ENCODE results near the gene KLF4. TPM values are rescaled to one million over a fixed set of nuclear protein-coding genes. Genes with fewer than 3 reads are reported as not detected.

KLF4 gene
- total and polyA plus RNA-seq, 2 donors from 2014 or later, result 13.5 to 69.4 TPM

DNA sequence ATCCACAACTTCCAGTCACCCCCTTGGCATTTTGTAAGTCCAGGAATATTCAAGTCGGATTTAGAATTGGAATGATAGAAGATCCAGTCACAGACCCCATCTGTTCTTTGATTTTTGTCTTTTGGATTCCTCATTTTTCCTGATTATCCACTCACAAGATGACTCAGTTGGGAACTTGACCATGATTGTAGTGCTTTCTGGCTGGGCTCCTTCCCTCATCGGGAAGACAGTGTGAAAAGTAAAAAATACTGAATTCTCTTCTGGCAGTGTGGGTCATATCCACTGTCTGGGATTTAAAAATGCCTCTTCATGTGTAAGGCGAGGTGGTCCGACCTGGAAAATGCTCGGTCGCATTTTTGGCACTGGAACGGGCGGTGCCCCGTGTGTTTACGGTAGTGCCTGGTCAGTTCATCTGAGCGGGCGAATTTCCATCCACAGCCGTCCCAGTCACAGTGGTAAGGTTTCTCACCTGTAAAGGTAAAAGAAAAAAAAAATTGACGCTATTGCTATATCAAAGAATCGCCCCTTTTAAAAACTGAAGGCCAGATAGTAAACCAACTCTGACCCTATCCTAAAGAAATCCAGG lies 4.0 kb downstream of the KLF4 start:
- TF ChIP-seq, protein P1, sequence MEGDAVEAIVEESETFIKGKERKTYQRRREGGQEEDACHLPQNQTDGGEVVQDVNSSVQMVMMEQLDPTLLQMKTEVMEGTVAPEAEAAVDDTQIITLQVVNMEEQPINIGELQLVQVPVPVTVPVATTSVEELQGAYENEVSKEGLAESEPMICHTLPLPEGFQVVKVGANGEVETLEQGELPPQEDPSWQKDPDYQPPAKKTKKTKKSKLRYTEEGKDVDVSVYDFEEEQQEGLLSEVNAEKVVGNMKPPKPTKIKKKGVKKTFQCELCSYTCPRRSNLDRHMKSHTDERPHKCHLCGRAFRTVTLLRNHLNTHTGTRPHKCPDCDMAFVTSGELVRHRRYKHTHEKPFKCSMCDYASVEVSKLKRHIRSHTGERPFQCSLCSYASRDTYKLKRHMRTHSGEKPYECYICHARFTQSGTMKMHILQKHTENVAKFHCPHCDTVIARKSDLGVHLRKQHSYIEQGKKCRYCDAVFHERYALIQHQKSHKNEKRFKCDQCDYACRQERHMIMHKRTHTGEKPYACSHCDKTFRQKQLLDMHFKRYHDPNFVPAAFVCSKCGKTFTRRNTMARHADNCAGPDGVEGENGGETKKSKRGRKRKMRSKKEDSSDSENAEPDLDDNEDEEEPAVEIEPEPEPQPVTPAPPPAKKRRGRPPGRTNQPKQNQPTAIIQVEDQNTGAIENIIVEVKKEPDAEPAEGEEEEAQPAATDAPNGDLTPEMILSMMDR (IDR thresholded peaks at IDR 0.05; ENCODE audit: borderline replicate concordance, extremely low read depth, insufficient read depth), result no peak
- DNase-seq (no peak), FAIRE-seq (no peak)
- H3K36me3 ChIP-seq (ENCODE audit: control insufficient read depth in 2 of 3, insufficient read depth in 3 of 3, low read length in 3 of 3), result peaks cover 0 to 5% (median 0%) of the 10 kb centered on the region in 3 donors
- H3K27me3 ChIP-seq (ENCODE audit: control insufficient read depth, insufficient read depth, low read length), result peaks cover 2% of the 10 kb centered on the region
- H3K9ac ChIP-seq (ENCODE audit: low read length in 3 of 3), result no peak overlapping the region
- H3K4me1 ChIP-seq (ENCODE audit: control insufficient read depth in 2 of 3, insufficient read depth in 2 of 3, low read depth in 1 of 3, low read length in 3 of 3), result peaks cover 0 to 13% (median 4%) of the 10 kb centered on the region in 3 donors
- no peaks in the 10 kb centered on the region for H3K9me3 ChIP-seq (ENCODE audit: control insufficient read depth in 2 of 3, insufficient read depth in 1 of 3, low read length in 3 of 3)
- H3K27ac ChIP-seq (ENCODE audit: low read depth in 2 of 2, low read length in 2 of 2), result no peak overlapping the region
- peak overlapping the region in 1 of 3 donors; percentile 30 for H3K4me3 ChIP-seq (ENCODE audit: low read length in 3 of 3)
- intact Hi-C loops (cut with DNase I), result no loop called here

DNA sequence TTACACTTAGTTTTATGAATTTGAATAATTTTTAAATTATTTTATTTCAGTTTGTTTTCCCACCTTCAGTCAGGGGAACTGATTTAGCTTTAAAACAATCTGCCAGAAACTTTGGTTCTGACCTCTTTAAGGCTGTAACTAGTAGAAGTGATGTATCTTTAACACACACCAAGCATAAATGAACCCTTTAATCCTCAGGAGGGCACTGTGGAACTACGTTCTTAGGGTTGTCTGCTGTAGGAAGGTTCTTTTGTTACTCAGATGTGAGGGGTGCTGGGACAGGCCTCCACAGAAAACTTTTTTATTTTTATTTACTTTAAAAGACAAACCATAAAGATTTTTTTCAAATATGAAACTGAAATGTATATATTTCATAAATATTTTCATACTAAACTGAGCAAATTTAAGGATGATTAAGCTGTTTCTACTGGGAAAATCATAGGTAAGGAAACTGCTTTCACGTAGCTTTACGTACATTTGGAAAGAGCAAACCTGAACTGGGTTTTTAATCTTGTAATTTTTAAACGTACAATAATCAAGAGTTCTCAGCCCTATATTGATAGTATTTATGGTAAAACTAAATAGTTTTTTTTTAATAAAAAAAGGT lies 5.3 kb downstream of the KLF4 start:
- H3K27ac ChIP-seq (ENCODE audit: low read depth in 2 of 2, low read length in 2 of 2), result no peak overlapping the region
- peaks cover 2% of the 10 kb centered on the region for H3K27me3 ChIP-seq (ENCODE audit: control insufficient read depth, insufficient read depth, low read length)
- H3K9me3 ChIP-seq (ENCODE audit: control insufficient read depth in 2 of 3, insufficient read depth in 1 of 3, low read length in 3 of 3), result no peaks in the 10 kb centered on the region
- intact Hi-C loops (cut with DNase I), result no loop called here
- H3K4me1 ChIP-seq (ENCODE audit: control insufficient read depth in 2 of 3, insufficient read depth in 2 of 3, low read depth in 1 of 3, low read length in 3 of 3), result peaks cover 0 to 9% (median 0%) of the 10 kb centered on the region in 3 donors
- H3K36me3 ChIP-seq (ENCODE audit: control insufficient read depth in 2 of 3, insufficient read depth in 3 of 3, low read length in 3 of 3), result peaks cover 0 to 5% (median 0%) of the 10 kb centered on the region in 3 donors
- DNase-seq, result peak in 3 of 5 donors; percentile 52 to 91 (median 85)
- H3K4me3 ChIP-seq (ENCODE audit: low read length in 3 of 3), result no peak overlapping the region
- no peak overlapping the region for H3K9ac ChIP-seq (ENCODE audit: low read length in 3 of 3)
- FAIRE-seq, result peak; percentile 97
- TF ChIP-seq, protein P1 (IDR thresholded peaks at IDR 0.05; ENCODE audit: borderline replicate concordance, extremely low read depth, insufficient read depth), result peak; percentile 51

DNA sequence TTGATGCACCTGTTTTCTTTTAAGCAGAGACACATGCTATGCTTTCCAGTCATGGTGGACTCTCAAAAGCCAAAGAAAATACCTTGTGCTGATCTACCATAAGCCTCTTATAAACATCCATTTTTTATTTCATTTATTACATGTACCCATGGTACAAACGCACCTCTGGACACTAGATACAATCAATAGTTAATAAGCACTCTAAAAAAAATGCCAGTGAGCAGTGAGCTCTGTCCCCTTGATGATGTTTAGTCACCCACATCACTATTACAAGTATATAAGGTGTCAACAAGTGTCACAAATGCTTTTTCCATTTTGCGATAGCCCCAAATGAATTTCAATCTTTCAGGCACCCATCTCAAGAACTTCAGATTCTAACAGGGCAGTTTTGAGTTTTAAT lies 5.9 kb downstream of the KLF4 start:
- Histone ChIP-seq H3K27ac (ENCODE audit: low read depth in 2 of 2, low read length in 2 of 2) (no peak overlapping the region), H3K9me3 (ENCODE audit: control insufficient read depth in 2 of 3, insufficient read depth in 1 of 3, low read length in 3 of 3) (no peaks in the 10 kb centered on the region), H3K4me3 (ENCODE audit: low read length in 3 of 3) (no peak overlapping the region), H3K36me3 (ENCODE audit: control insufficient read depth in 2 of 3, insufficient read depth in 3 of 3, low read length in 3 of 3) (peaks cover 0 to 5% (median 0%) of the 10 kb centered on the region in 3 donors), H3K4me1 (ENCODE audit: control insufficient read depth in 2 of 3, insufficient read depth in 2 of 3, low read depth in 1 of 3, low read length in 3 of 3) (peaks cover 0 to 9% (median 0%) of the 10 kb centered on the region in 3 donors), H3K27me3 (ENCODE audit: control insufficient read depth, insufficient read depth, low read length) (peaks cover 2% of the 10 kb centered on the region), H3K9ac (ENCODE audit: low read length in 3 of 3) (no peak overlapping the region)
- intact Hi-C loops (cut with DNase I), result no loop called here
- no peak for DNase-seq
- FAIRE-seq, result no peak
- TF ChIP-seq, protein P1 (IDR thresholded peaks at IDR 0.05; ENCODE audit: borderline replicate concordance, extremely low read depth, insufficient read depth), result no peak
